ENCODE results near the gene HMGXB4.

HMGXB4 gene

DNA sequence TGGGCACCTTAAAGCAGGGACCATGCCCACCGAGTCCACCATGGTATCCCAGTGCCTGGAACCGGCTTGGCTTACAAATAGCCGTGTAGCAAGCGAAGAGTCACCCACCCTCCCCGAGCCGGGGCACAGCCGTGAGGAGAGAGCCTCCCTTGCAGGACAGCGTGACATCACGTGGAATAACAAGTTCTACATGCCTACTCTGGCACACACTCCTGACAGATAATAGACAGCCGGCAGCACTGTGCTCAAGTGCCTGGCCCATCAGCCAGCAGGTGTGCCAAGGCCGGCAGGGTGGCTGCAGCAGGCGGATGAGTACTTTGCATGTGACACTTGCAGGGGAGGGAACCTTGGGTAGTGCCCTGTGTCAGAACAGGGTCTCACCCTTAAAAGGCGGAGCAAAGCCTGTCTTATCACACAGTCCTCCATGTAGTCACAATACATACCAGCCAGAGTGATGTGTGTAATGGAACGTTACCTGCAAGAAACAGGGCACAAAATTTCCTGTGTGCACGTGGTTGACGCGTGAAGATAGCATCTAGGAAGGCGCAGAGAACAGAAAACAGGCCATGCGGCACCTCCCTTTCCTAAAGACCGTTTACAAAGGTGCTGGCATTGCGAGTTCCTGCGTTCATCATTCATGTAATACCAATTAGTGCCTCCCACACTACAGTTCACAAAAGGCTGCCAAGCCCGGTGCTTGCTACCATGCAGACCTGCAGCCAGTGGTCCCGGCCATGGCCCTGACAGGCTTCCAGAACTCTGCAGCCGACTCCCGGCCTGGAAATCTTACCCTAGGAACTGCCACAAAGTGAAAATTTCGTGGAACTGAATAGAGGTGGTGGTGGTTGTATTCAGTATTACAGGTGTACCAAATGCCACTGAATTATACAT is 58.8 kb downstream of the HMGXB4 start:
- Histone ChIP-seq H3K9me2 (replicated peaks; ENCODE audit: insufficient read depth, low read length) (no peaks in the 10 kb centered on the region), H3K9ac (ENCODE audit: low read length) (no peak overlapping the region), H3K79me2 (ENCODE audit: insufficient read depth, low read length) (no peaks in the 10 kb centered on the region), H3F3A (ENCODE audit: insufficient read depth) (no peaks in the 10 kb centered on the region), H3K4me3 (ENCODE audit: insufficient read depth, low read length, poor library complexity, severe bottlenecking) (no peak overlapping the region), H3K36me3 (ENCODE audit: low read length) (no peaks in the 10 kb centered on the region), H3K4me2 (ENCODE audit: low read depth, low read length, poor library complexity, severe bottlenecking) (no peak overlapping the region), H4K20me1 (ENCODE audit: low read depth, low read length) (no peaks in the 10 kb centered on the region), H3K27ac (ENCODE audit: low read depth, low read length) (no peak overlapping the region), H2AFZ (ENCODE audit: low read depth, low read length, severe bottlenecking) (no peak overlapping the region), H3K27me3 (ENCODE audit: low read length) (no peaks in the 10 kb centered on the region), H3K9me3 (ENCODE audit: insufficient read depth, low read length) (no peaks in the 10 kb centered on the region)
- no peak for TF ChIP-seq EZH2phosphoT487 (conservative IDR thresholded peaks at IDR 0.05; ENCODE audit: low read length)
- TF ChIP-seq, protein P1, sequence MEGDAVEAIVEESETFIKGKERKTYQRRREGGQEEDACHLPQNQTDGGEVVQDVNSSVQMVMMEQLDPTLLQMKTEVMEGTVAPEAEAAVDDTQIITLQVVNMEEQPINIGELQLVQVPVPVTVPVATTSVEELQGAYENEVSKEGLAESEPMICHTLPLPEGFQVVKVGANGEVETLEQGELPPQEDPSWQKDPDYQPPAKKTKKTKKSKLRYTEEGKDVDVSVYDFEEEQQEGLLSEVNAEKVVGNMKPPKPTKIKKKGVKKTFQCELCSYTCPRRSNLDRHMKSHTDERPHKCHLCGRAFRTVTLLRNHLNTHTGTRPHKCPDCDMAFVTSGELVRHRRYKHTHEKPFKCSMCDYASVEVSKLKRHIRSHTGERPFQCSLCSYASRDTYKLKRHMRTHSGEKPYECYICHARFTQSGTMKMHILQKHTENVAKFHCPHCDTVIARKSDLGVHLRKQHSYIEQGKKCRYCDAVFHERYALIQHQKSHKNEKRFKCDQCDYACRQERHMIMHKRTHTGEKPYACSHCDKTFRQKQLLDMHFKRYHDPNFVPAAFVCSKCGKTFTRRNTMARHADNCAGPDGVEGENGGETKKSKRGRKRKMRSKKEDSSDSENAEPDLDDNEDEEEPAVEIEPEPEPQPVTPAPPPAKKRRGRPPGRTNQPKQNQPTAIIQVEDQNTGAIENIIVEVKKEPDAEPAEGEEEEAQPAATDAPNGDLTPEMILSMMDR (IDR thresholded peaks at IDR 0.05; ENCODE audit: insufficient read depth, low read length, poor library complexity, severe bottlenecking), result no peak

- Histone ChIP-seq H4K20me1 (ENCODE audit: low read depth, low read length) (no peaks in the 10 kb centered on the region), H3K79me2 (ENCODE audit: insufficient read depth, low read length) (no peaks in the 10 kb centered on the region)
Observed at GRCh38 chr22:35316751-35317150, 59.5 kb downstream of the HMGXB4 start.

DNA sequence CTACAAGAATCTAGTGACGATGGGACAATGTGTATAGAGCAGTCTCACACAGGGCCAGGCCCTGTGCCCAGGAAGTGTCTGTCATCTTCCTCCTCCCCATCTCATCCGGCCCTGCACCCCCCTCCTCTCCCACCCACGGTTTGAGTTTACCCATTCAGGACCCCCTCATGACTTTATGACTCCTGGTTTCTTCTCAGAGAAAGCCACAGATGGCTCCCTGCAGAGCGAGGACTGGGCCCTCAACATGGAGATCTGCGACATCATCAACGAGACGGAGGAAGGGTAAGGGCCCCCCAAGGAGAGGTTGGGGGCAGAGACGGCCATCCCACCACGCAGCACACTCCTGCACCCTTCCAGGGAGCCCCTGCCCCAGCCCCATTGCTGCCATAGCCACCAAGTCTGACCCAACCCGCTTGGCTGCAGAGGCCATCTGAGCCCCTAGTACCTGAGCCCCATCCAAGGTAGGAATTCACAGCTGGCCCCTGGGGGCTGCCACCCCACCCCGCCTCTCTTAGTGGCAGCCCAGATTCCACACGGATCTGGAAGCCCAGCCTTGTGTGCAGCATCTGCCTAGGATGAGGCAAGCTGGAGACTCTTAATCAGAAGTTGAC is 60.5 kb downstream of the HMGXB4 start:
- no peak overlapping the region for H2AFZ ChIP-seq (ENCODE audit: low read depth, low read length, severe bottlenecking)
- H3K36me3 ChIP-seq (ENCODE audit: low read length), result no peaks in the 10 kb centered on the region
- no peaks in the 10 kb centered on the region for H3F3A ChIP-seq (ENCODE audit: insufficient read depth)
- H3K9me2 ChIP-seq (replicated peaks; ENCODE audit: insufficient read depth, low read length), result no peaks in the 10 kb centered on the region
- no peak overlapping the region for H3K4me2 ChIP-seq (ENCODE audit: low read depth, low read length, poor library complexity, severe bottlenecking)
- no peaks in the 10 kb centered on the region for H3K9me3 ChIP-seq (ENCODE audit: insufficient read depth, low read length)
- TF ChIP-seq, protein P1 (IDR thresholded peaks at IDR 0.05; ENCODE audit: insufficient read depth, low read length, poor library complexity, severe bottlenecking), result no peak
- TF ChIP-seq EZH2phosphoT487 (conservative IDR thresholded peaks at IDR 0.05; ENCODE audit: low read length), result no peak
- H3K27ac ChIP-seq (ENCODE audit: low read depth, low read length), result no peak overlapping the region
- no peak overlapping the region for H3K4me3 ChIP-seq (ENCODE audit: insufficient read depth, low read length, poor library complexity, severe bottlenecking)
- H3K27me3 ChIP-seq (ENCODE audit: low read length), result no peaks in the 10 kb centered on the region
- H4K20me1 ChIP-seq (ENCODE audit: low read depth, low read length), result no peaks in the 10 kb centered on the region
- no peak overlapping the region for H3K9ac ChIP-seq (ENCODE audit: low read length)
- H3K79me2 ChIP-seq (ENCODE audit: insufficient read depth, low read length), result no peaks in the 10 kb centered on the region

More at GRCh38 chr22:35316751-35317150, 59.5 kb downstream of the HMGXB4 start:
- H3K9me3 ChIP-seq (ENCODE audit: insufficient read depth, low read length), result no peaks in the 10 kb centered on the region
- H2AFZ ChIP-seq (ENCODE audit: low read depth, low read length, severe bottlenecking), result no peak overlapping the region
- H3K4me3 ChIP-seq (ENCODE audit: insufficient read depth, low read length, poor library complexity, severe bottlenecking), result no peak overlapping the region
- no peak overlapping the region for H3K4me2 ChIP-seq (ENCODE audit: low read depth, low read length, poor library complexity, severe bottlenecking)
- H3F3A ChIP-seq (ENCODE audit: insufficient read depth), result no peaks in the 10 kb centered on the region
- H3K9me2 ChIP-seq (replicated peaks; ENCODE audit: insufficient read depth, low read length), result no peaks in the 10 kb centered on the region
- H3K27ac ChIP-seq (ENCODE audit: low read depth, low read length), result no peak overlapping the region
- H3K9ac ChIP-seq (ENCODE audit: low read length), result no peak overlapping the region
- TF ChIP-seq, protein P1 (IDR thresholded peaks at IDR 0.05; ENCODE audit: insufficient read depth, low read length, poor library complexity, severe bottlenecking), result no peak
- TF ChIP-seq EZH2phosphoT487 (conservative IDR thresholded peaks at IDR 0.05; ENCODE audit: low read length), result no peak
- no peaks in the 10 kb centered on the region for H3K36me3 ChIP-seq (ENCODE audit: low read length)
- H3K27me3 ChIP-seq (ENCODE audit: low read length), result no peaks in the 10 kb centered on the region
